Loucy (cell line): Measurements from ENCODE around the gene INPP5F.

Source experiments
- H2AFZ ChIP-seq: fragments of 200-600 bp; sonication (generic); 2 replicates; pipeline ENCODE4 v1.6.0; 2016; ENCODE audit warnings: antibody characterized with exemption, mild to moderate bottlenecking, low read length, moderate library complexity
- H3F3A ChIP-seq: fragments of 200-600 bp; 2 replicates; pipeline ENCODE4 v1.6.0; 2016; ENCODE audit warnings: antibody characterized with exemption, low read depth, mild to moderate bottlenecking
- H3K27me3 ChIP-seq: fragments of 200-600 bp; sonication (generic); 2 replicates; pipeline ENCODE4 v1.6.1; 2014; ENCODE audit warnings: low read length, mild to moderate bottlenecking; ENCODE audit not compliant: insufficient read depth, poor library complexity, severe bottlenecking
- H3K36me3 ChIP-seq: fragments of 200-600 bp; sonication (generic); 2 replicates; pipeline ENCODE4 v1.6.1; 2016; ENCODE audit warnings: low read length; ENCODE audit not compliant: insufficient read depth
- H3K4me1 ChIP-seq: fragments of 200-600 bp; sonication (generic); 2 replicates; pipeline ENCODE4 v1.5.1; 2014; ENCODE audit warnings: low read length, mild to moderate bottlenecking; ENCODE audit not compliant: insufficient read depth, poor library complexity, severe bottlenecking
- H3K4me2 ChIP-seq: fragments of 200-600 bp; sonication (generic); 2 replicates; pipeline ENCODE4 v1.6.0; 2014; ENCODE audit warnings: antibody characterized with exemption, low read length, low read depth, mild to moderate bottlenecking; ENCODE audit not compliant: poor library complexity, severe bottlenecking
- H3K4me3 ChIP-seq: fragments of 200-600 bp; sonication (generic); 2 replicates; pipeline ENCODE4 v1.5.1; 2014; ENCODE audit warnings: low read length, mild to moderate bottlenecking, mixed read lengths; ENCODE audit not compliant: poor library complexity, severe bottlenecking
- H3K79me2 ChIP-seq: fragments of 200-600 bp; sonication (generic); 2 replicates; pipeline ENCODE4 v1.6.1; 2014; ENCODE audit warnings: low read length; ENCODE audit not compliant: insufficient read depth
- H3K9ac ChIP-seq: fragments of 200-600 bp; sonication (generic); 2 replicates; pipeline ENCODE4 v1.6.0; 2014; ENCODE audit warnings: mild to moderate bottlenecking, low read depth, low read length, moderate library complexity; ENCODE audit not compliant: poor library complexity, severe bottlenecking
- H3K9me2 ChIP-seq: fragments of 200-600 bp; sonication (generic); replicated peaks from 2 replicates; pipeline ENCODE4 v1.6.1; 2016; ENCODE audit warnings: low read depth, low read length, mixed read lengths
- H3K9me3 ChIP-seq: fragments of 200-600 bp; sonication (generic); 2 replicates; pipeline ENCODE4 v1.6.1; 2014; ENCODE audit warnings: mild to moderate bottlenecking, antibody characterized with exemption, low read length, low read depth; ENCODE audit not compliant: insufficient read depth
- H4K20me1 ChIP-seq: fragments of 200-600 bp; sonication (generic); 2 replicates; pipeline ENCODE4 v1.6.0; 2014; ENCODE audit warnings: antibody characterized with exemption, low read length, mild to moderate bottlenecking; ENCODE audit not compliant: insufficient read depth, poor library complexity, severe bottlenecking
- CTCF ChIP-seq: fragments of 200-600 bp; sonication (generic); conservative IDR thresholded peaks from 2 replicates; pipeline ENCODE4 v1.5.1; 2014; ENCODE audit warnings: mild to moderate bottlenecking, antibody characterized with exemption, low read length
- EZH2phosphoT487 ChIP-seq: fragments of 200-600 bp; IDR thresholded peaks from 2 replicates; pipeline ENCODE4 v1.6.1; 2018; ENCODE audit warnings: antibody characterized with exemption, mild to moderate bottlenecking, moderate library complexity, borderline replicate concordance

Gene INPP5F

GRCh38 chr10:119803264-119803663, 77.4 kb downstream of the INPP5F start:
- Histone ChIP-seq H3K27me3 (no peaks in the 10 kb centered on the region), H3K79me2 (no peaks in the 10 kb centered on the region), H3K9me3 (no peaks in the 10 kb centered on the region), H3K4me2 (no peak overlapping the region), H2AFZ (no peak overlapping the region), H3K36me3 (no peaks in the 10 kb centered on the region; the same call in 1 of the 2 replicates), H3K9me2 (no peaks in the 10 kb centered on the region), H3K9ac (no peak overlapping the region), H3K4me3 (no peak overlapping the region), H3F3A (no peaks in the 10 kb centered on the region), H4K20me1 (no peaks in the 10 kb centered on the region), H3K4me1 (peaks cover 8% of the 10 kb centered on the region)
- TF ChIP-seq CTCF = no peak
- no peak for TF ChIP-seq EZH2phosphoT487

DNA sequence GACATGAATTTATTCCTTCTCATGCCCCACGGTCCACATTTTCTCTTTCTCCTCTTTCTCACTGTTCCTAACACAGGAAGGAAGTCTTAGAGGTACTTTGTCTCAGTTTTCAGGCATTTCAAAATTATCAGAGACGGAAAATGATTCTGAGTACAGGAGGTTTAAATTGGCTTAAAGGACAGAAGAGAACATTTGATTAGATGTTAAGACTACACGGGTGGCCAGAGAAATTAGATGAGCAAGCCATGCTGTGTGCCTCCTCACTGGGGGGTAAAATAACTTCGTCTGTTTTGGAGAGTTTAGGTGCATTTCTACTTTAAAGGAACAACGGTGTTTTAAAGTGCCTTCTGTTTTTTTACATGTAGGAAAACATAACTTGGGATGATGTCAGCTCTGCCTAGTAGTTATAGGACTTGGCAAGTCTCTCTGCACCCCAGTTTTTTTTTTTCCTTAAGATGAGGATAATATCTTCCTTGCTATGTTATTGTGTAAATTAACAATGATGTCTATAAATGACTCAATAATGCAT, 79.9 kb downstream of the INPP5F start:
- Histone ChIP-seq H3K4me2 (no peak overlapping the region), H3K79me2 (no peaks in the 10 kb centered on the region), H3K4me3 (no peak overlapping the region), H3K27me3 (no peaks in the 10 kb centered on the region), H4K20me1 (no peaks in the 10 kb centered on the region), H2AFZ (no peak overlapping the region), H3K9ac (no peak overlapping the region), H3K9me3 (no peaks in the 10 kb centered on the region), H3F3A (no peaks in the 10 kb centered on the region), H3K4me1 (peaks cover 10% of the 10 kb centered on the region), H3K9me2 (no peaks in the 10 kb centered on the region), H3K36me3 (no peaks in the 10 kb centered on the region; the same call in 1 of the 2 replicates)
- no peak for TF ChIP-seq EZH2phosphoT487
- TF ChIP-seq CTCF = no peak

- Histone ChIP-seq H4K20me1 (no peaks in the 10 kb centered on the region), H3K4me2 (no peak overlapping the region), H3K9ac (no peak overlapping the region), H3K79me2 (no peaks in the 10 kb centered on the region), H3K27me3 (no peaks in the 10 kb centered on the region), H3K9me3 (no peaks in the 10 kb centered on the region), H2AFZ (no peak overlapping the region), H3K36me3 (no peaks in the 10 kb centered on the region; the same call in 1 of the 2 replicates), H3K4me3 (no peak overlapping the region), H3K4me1 (peaks cover 10% of the 10 kb centered on the region), H3F3A (no peaks in the 10 kb centered on the region), H3K9me2 (no peaks in the 10 kb centered on the region)
- TF ChIP-seq CTCF (no peak), EZH2phosphoT487 (no peak)
These were observed 80.7 kb downstream of the INPP5F start for GRCh38 chr10:119806334-119807130.
